HG03565 (cell line): ENCODE measurements around the gene MESD.
"Not testable (repeated sequence)": the region's sequence is repeated elsewhere in the genome, so short reads cannot be mapped to it uniquely, and the experiment has no call there.

Experiments
- ATAC-seq: cut with Tn5 transposase; IDR thresholded peaks from one replicate; pipeline ENCODE4 v1.9.1; 2021; ENCODE audit warnings: mild to moderate bottlenecking, moderate library complexity; ENCODE audit not compliant: unreplicated experiment

Gene MESD

GRCh38 chr15:80966431-80967197, 23.0 kb downstream of the MESD start:
- no peak for ATAC-seq

GRCh38 chr15:80965454-80965853, 24.2 kb downstream of the MESD start:
- not testable (repeated sequence) for ATAC-seq

GRCh38 chr15:80958818-80959495, 30.7 kb downstream of the MESD start:
- no peak for ATAC-seq

- no peak for ATAC-seq
These were observed 31.6 kb downstream of the MESD start for GRCh38 chr15:80957976-80958375.

- no peak for ATAC-seq
These were observed 32.1 kb downstream of the MESD start for GRCh38 chr15:80957556-80957955.

GRCh38 chr15:80955571-80956452, 33.8 kb downstream of the MESD start:
- not testable (repeated sequence) for ATAC-seq

- ATAC-seq = no peak
These were observed 35.5 kb downstream of the MESD start for GRCh38 chr15:80953953-80954778.

GRCh38 chr15:80953001-80953952, 36.3 kb downstream of the MESD start:
- no peak for ATAC-seq

- ATAC-seq = no peak
These were observed 37.7 kb downstream of the MESD start for GRCh38 chr15:80951941-80952340.

- ATAC-seq = no peak
These were observed 39.1 kb downstream of the MESD start for GRCh38 chr15:80950291-80951078.

GRCh38 chr15:80949756-80950155, 39.9 kb downstream of the MESD start:
- ATAC-seq = no peak

- ATAC-seq = no peak
These were observed 40.8 kb downstream of the MESD start for GRCh38 chr15:80948651-80949292.

GRCh38 chr15:80946576-80946975, 43.0 kb downstream of the MESD start:
- ATAC-seq = no peak

GRCh38 chr15:80945605-80946004, 44.0 kb downstream of the MESD start:
- ATAC-seq = no peak

GRCh38 chr15:80944818-80945217, 44.8 kb downstream of the MESD start:
- no peak for ATAC-seq

- ATAC-seq = no peak
These were observed 46.7 kb downstream of the MESD start for GRCh38 chr15:80942746-80943565.

GRCh38 chr15:80942266-80942665, 47.4 kb downstream of the MESD start:
- no peak for ATAC-seq
